Loucy (cell line): Measurements from ENCODE around the gene MOSMO.

Experiments
- EZH2phosphoT487 ChIP-seq: fragments of 200-600 bp; IDR thresholded peaks from 2 replicates; pipeline ENCODE4 v1.6.1; 2018; ENCODE audit warnings: antibody characterized with exemption, mild to moderate bottlenecking, moderate library complexity, borderline replicate concordance
- TF ChIP-seq, protein P1 (sequence below): fragments of 200-600 bp; sonication (generic); conservative IDR thresholded peaks from 2 replicates; pipeline ENCODE4 v1.5.1; 2014; ENCODE audit warnings: mild to moderate bottlenecking, antibody characterized with exemption, low read length

DNA sequence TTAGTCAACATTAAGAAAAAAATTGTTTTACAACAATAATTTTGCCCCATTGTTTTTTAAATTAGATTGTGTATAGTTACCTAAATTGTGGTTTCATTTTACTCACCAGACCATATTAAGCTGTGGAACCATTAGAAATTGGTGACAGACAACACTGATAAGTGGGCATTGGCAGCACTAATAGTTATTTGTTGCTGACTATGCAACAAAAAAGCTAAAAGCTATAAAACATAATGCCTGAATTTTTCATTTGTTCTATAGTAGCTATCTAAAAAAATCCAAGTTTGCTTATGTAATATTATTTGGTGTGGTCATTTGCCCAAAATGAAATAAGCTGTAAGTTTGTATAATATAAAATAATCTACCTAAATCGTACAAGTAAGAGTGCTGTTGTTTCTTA, 70.7 kb downstream of the MOSMO start:
- TF ChIP-seq, protein P1, sequence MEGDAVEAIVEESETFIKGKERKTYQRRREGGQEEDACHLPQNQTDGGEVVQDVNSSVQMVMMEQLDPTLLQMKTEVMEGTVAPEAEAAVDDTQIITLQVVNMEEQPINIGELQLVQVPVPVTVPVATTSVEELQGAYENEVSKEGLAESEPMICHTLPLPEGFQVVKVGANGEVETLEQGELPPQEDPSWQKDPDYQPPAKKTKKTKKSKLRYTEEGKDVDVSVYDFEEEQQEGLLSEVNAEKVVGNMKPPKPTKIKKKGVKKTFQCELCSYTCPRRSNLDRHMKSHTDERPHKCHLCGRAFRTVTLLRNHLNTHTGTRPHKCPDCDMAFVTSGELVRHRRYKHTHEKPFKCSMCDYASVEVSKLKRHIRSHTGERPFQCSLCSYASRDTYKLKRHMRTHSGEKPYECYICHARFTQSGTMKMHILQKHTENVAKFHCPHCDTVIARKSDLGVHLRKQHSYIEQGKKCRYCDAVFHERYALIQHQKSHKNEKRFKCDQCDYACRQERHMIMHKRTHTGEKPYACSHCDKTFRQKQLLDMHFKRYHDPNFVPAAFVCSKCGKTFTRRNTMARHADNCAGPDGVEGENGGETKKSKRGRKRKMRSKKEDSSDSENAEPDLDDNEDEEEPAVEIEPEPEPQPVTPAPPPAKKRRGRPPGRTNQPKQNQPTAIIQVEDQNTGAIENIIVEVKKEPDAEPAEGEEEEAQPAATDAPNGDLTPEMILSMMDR, result no peak
- TF ChIP-seq EZH2phosphoT487, result no peak
